OCI-LY7 (cell line): Measurements from ENCODE around the gene RANBP17. TPM values are rescaled to one million over a fixed set of nuclear protein-coding genes. Genes with fewer than 3 reads are reported as not detected.

ENCODE experiments used
- BruUV-seq: library from RNA; stranded (reverse); fragments of 400-500 nt; replicated peaks from 2 replicates; lab custom pipeline; 2021; lab: Mats Ljungman, UMichigan
- CTCF ChIA-PET: fragments of 300-600 bp; sonication (Branson Sonifier 250); formaldehyde crosslinking; loops from one replicate; lab custom pipeline; 2022; ENCODE audit warnings: antibody characterized with exemption; ENCODE audit not compliant: unreplicated experiment; lab: Charles Lee
- POLR2A ChIA-PET: fragments of 300-600 bp; sonication (Branson Sonifier 250); formaldehyde crosslinking; loops from one replicate; lab custom pipeline; 2022; ENCODE audit warnings: antibody characterized with exemption; lab: Charles Lee
- DNase-seq: peaks from one replicate; pipeline ENCODE4 v3.0.0-alpha.2; 2015; ENCODE audit warnings: low spot score
- H2AFZ ChIP-seq: fragments of 200-600 bp; sonication (generic), shearing (Covaris generic); 2 replicates; pipeline ENCODE4 v1.6.1; 2014; ENCODE audit warnings: mild to moderate bottlenecking, antibody characterized with exemption, low read length, moderate library complexity
- H3K27ac ChIP-seq: fragments of 200-600 bp; sonication (generic); 2 replicates; pipeline ENCODE4 v1.5.1; 2014; ENCODE audit warnings: mixed run types, low read depth, mild to moderate bottlenecking, moderate library complexity, low read length, inconsistent platforms; ENCODE audit not compliant: poor library complexity, severe bottlenecking
- H3K36me3 ChIP-seq: fragments of 200-600 bp; sonication (generic); 2 replicates; pipeline ENCODE4 v1.6.1; 2014; ENCODE audit warnings: mild to moderate bottlenecking, antibody characterized with exemption, low read length, moderate library complexity, mixed read lengths; ENCODE audit not compliant: insufficient read depth
- H3K4me1 ChIP-seq: fragments of 200-600 bp; sonication (generic); 2 replicates; pipeline ENCODE4 v1.5.1; 2014; ENCODE audit warnings: mild to moderate bottlenecking, low read length; ENCODE audit not compliant: insufficient read depth, poor library complexity, severe bottlenecking
- H3K4me2 ChIP-seq: fragments of 200-600 bp; sonication (generic); 2 replicates; pipeline ENCODE4 v1.6.1; 2014; ENCODE audit warnings: mild to moderate bottlenecking, low read length
- H3K4me3 ChIP-seq: fragments of 200-600 bp; sonication (generic); 2 replicates; pipeline ENCODE4 v1.5.1; 2014; ENCODE audit warnings: mild to moderate bottlenecking, low read depth, low read length; ENCODE audit not compliant: poor library complexity, severe bottlenecking
- H3K79me2 ChIP-seq: fragments of 200-600 bp; sonication (generic); 2 replicates; pipeline ENCODE4 v1.6.1; 2016; ENCODE audit warnings: low read depth, mild to moderate bottlenecking, low read length, moderate library complexity, mixed read lengths; ENCODE audit not compliant: insufficient read depth
- H3K9me2 ChIP-seq: fragments of 200-600 bp; sonication (generic); 2 replicates; pipeline ENCODE4 v1.6.1; 2016; ENCODE audit warnings: mild to moderate bottlenecking, low read length, mixed read lengths; ENCODE audit not compliant: insufficient read depth
- H3K9me3 ChIP-seq: fragments of 200-600 bp; sonication (generic); 2 replicates; pipeline ENCODE4 v1.6.1; 2014; ENCODE audit warnings: mild to moderate bottlenecking, mixed run types, low read length, mixed read lengths
- H4K20me1 ChIP-seq: fragments of 200-600 bp; sonication (generic); 2 replicates; pipeline ENCODE4 v1.6.1; 2014; ENCODE audit warnings: mild to moderate bottlenecking, antibody characterized with exemption, low read length, moderate library complexity, mixed read lengths; ENCODE audit not compliant: insufficient read depth
- CTCF ChIP-seq: fragments of 200-600 bp; sonication (generic); conservative IDR thresholded peaks from 2 replicates; pipeline ENCODE4 v1.5.1; 2014; ENCODE audit warnings: mild to moderate bottlenecking, antibody characterized with exemption, low read length, moderate library complexity, mixed read lengths
- EZH2phosphoT487 ChIP-seq: fragments of 200-600 bp; sonication (generic); IDR thresholded peaks from 2 replicates; pipeline ENCODE4 v1.6.1; 2018; ENCODE audit warnings: low read depth, borderline replicate concordance, mild to moderate bottlenecking, mixed run types, antibody characterized with exemption, low read length, moderate library complexity, mixed read lengths
- intact Hi-C: fragments of 100-400 bp; cut with micrococcal nuclease; formaldehyde crosslinking; loops from one replicate; pipeline ENCODE4 v1.10.0; 2022; ENCODE audit not compliant: unreplicated experiment
- total RNA-seq, 2 experiments: library from RNA; depleted of rRNA in 1 of 2; stranded (reverse); fragments of >200 nt in 1 of 2; shearing (Covaris generic) in 1 of 2; gene quantifications; 2 replicates each; pipeline ENCODE4 v1.2.3, GENCODE V29; 2014 to 2022

Gene RANBP17
- total RNA-seq, 2 experiments from 2014 or later: not detected

- no peaks in the 10 kb centered on the region for H3K9me2 ChIP-seq
- no peak for TF ChIP-seq EZH2phosphoT487
- TF ChIP-seq CTCF: no peak
- no peaks in the 10 kb centered on the region for H4K20me1 ChIP-seq
- CTCF ChIA-PET: no interaction called here
- POLR2A ChIA-PET: no interaction called here
- no peaks in the 10 kb centered on the region for H3K36me3 ChIP-seq
- intact Hi-C loops: no loop called here
- H3K4me2 ChIP-seq: no peak overlapping the region
- no peak overlapping the region for H3K27ac ChIP-seq
- no TSS peak for BruUV-seq
- no peaks in the 10 kb centered on the region for H3K79me2 ChIP-seq
- no peaks in the 10 kb centered on the region for H3K4me1 ChIP-seq
- no peaks in the 10 kb centered on the region for H3K9me3 ChIP-seq
- DNase-seq: no peak
- H3K4me3 ChIP-seq: no peak overlapping the region
- no peak overlapping the region for H2AFZ ChIP-seq
These were observed 326.2 kb downstream of the RANBP17 start for GRCh38 chr5:171188016-171188415.

- Histone ChIP-seq H3K9me3 (no peaks in the 10 kb centered on the region), H3K9me2 (no peaks in the 10 kb centered on the region), H3K27ac (no peak overlapping the region), H3K79me2 (no peaks in the 10 kb centered on the region), H3K4me1 (no peaks in the 10 kb centered on the region), H3K36me3 (no peaks in the 10 kb centered on the region), H3K4me2 (no peak overlapping the region), H4K20me1 (no peaks in the 10 kb centered on the region), H2AFZ (no peak overlapping the region), H3K4me3 (no peak overlapping the region)
- BruUV-seq: no TSS peak
- DNase-seq: no peak
- ChIA-PET POLR2A (no interaction called here), CTCF (no interaction called here)
- no peak for TF ChIP-seq CTCF
- no peak for TF ChIP-seq EZH2phosphoT487
- intact Hi-C loops: no loop called here
These were observed 327.6 kb downstream of the RANBP17 start for GRCh38 chr5:171189442-171189841.

GRCh38 chr5:171192111-171192510 is 330.3 kb downstream of the RANBP17 start:
- BruUV-seq: no TSS peak
- no peak overlapping the region for H3K27ac ChIP-seq
- no peaks in the 10 kb centered on the region for H3K9me3 ChIP-seq
- no peak for TF ChIP-seq CTCF
- no peak for TF ChIP-seq EZH2phosphoT487
- H3K4me3 ChIP-seq: no peak overlapping the region
- H3K36me3 ChIP-seq: no peaks in the 10 kb centered on the region
- H3K9me2 ChIP-seq: no peaks in the 10 kb centered on the region
- H3K4me2 ChIP-seq: no peak overlapping the region
- intact Hi-C loops: no loop called here
- H4K20me1 ChIP-seq: no peaks in the 10 kb centered on the region
- POLR2A ChIA-PET: no interaction called here
- DNase-seq: no peak
- H2AFZ ChIP-seq: no peak overlapping the region
- H3K4me1 ChIP-seq: no peaks in the 10 kb centered on the region
- H3K79me2 ChIP-seq: no peaks in the 10 kb centered on the region
- CTCF ChIA-PET: no interaction called here
